Activated CD4-positive, alpha-beta memory T cell treated with anti-CD3 and anti-CD28 coated beads for 36 hours (primary cell): ENCODE data around the gene ARHGAP15. TPM values are rescaled to one million over a fixed set of nuclear protein-coding genes. Genes with fewer than 3 reads are reported as not detected.

Source experiments
- CTCF ChIA-PET: fragments of 350-600 bp; sonication (Branson Sonifier 250); formaldehyde crosslinking; loops from one replicate; lab custom pipeline; 2021; ENCODE audit warnings: antibody characterized with exemption, inconsistent platforms; lab: Charles Lee
- POLR2A ChIA-PET: fragments of 350-600 bp; sonication (Branson Sonifier 250); formaldehyde crosslinking; loops from one replicate; lab custom pipeline; 2021; ENCODE audit warnings: antibody characterized with exemption; lab: Charles Lee
- DNase-seq: peaks from one replicate; pipeline ENCODE4 v3.0.0-alpha.2; 2020
- H3K27ac Mint-ChIP-seq: one replicate; pipeline ENCODE4 v1.8.0; 2021; ENCODE audit warnings: mixed read lengths
- H3K27me3 Mint-ChIP-seq: one replicate; pipeline ENCODE4 v1.8.0; 2021; ENCODE audit warnings: mixed read lengths
- H3K36me3 Mint-ChIP-seq: one replicate; pipeline ENCODE4 v1.8.0; 2021; ENCODE audit warnings: mixed read lengths
- H3K4me1 Mint-ChIP-seq: one replicate; pipeline ENCODE4 v1.8.0; 2021; ENCODE audit warnings: low read depth, mixed read lengths
- H3K4me3 Mint-ChIP-seq: one replicate; pipeline ENCODE4 v1.8.0; 2021; ENCODE audit warnings: mild to moderate bottlenecking, mixed read lengths
- H3K9me3 Mint-ChIP-seq: one replicate; pipeline ENCODE4 v1.8.0; 2021; ENCODE audit warnings: mixed read lengths
- intact Hi-C: fragments of 100-400 bp; cut with micrococcal nuclease; formaldehyde crosslinking; loops from one replicate; pipeline ENCODE4 v1.15.1; 2023
- total RNA-seq, 2 experiments: library from RNA; stranded (reverse); gene quantifications; one replicate each; pipeline ENCODE4 v1.2.3, GENCODE V29; 2021

The ARHGAP15 gene
- total RNA-seq, 2 experiments from 2014 or later = 70.2 to 71.2 TPM

GRCh38 chr2:143710196-143710595 lies 581.0 kb downstream of the ARHGAP15 start:
- Mint-ChIP-seq H3K9me3 (peaks cover 26% of the 10 kb centered on the region), H3K27ac (no peak overlapping the region), H3K27me3 (no peaks in the 10 kb centered on the region), H3K36me3 (peaks cover 66% of the 10 kb centered on the region), H3K4me3 (no peak overlapping the region), H3K4me1 (peaks cover 21% of the 10 kb centered on the region)
- ChIA-PET POLR2A (no interaction called here), CTCF (no interaction called here)
- intact Hi-C loops = no loop called here
- DNase-seq = no peak

- intact Hi-C loops = no loop called here
- no peak for DNase-seq
- peaks cover 61% of the 10 kb centered on the region for H3K36me3 Mint-ChIP-seq
- H3K4me1 Mint-ChIP-seq = peaks cover 20% of the 10 kb centered on the region
- H3K9me3 Mint-ChIP-seq = peaks cover 26% of the 10 kb centered on the region
- no peak overlapping the region for H3K4me3 Mint-ChIP-seq
- no peaks in the 10 kb centered on the region for H3K27me3 Mint-ChIP-seq
- CTCF ChIA-PET = no interaction called here
- H3K27ac Mint-ChIP-seq = no peak overlapping the region
- POLR2A ChIA-PET = no interaction called here
These were observed 581.7 kb downstream of the ARHGAP15 start for GRCh38 chr2:143710879-143711278.

- Mint-ChIP-seq H3K4me1 (peaks cover 43% of the 10 kb centered on the region), H3K36me3 (peaks cover 43% of the 10 kb centered on the region), H3K27ac (no peak overlapping the region), H3K27me3 (no peaks in the 10 kb centered on the region), H3K9me3 (peaks cover 9% of the 10 kb centered on the region), H3K4me3 (no peak overlapping the region)
- ChIA-PET POLR2A (no interaction called here), CTCF (interaction anchor here (1.5 kb wide), 1 partner anchor 10 kb away, joined by 4 read pairs; no protein-coding TSS in a partner anchor)
- intact Hi-C loops = no loop called here
- no peak for DNase-seq
These were observed 587.3 kb downstream of the ARHGAP15 start for GRCh38 chr2:143716522-143716921.

- Mint-ChIP-seq H3K4me1 (peaks cover 43% of the 10 kb centered on the region), H3K27ac (no peak overlapping the region), H3K4me3 (no peak overlapping the region), H3K9me3 (peaks cover 4% of the 10 kb centered on the region), H3K27me3 (no peaks in the 10 kb centered on the region), H3K36me3 (peaks cover 38% of the 10 kb centered on the region)
- ChIA-PET CTCF (interaction anchor here (1.5 kb wide), 1 partner anchor 11 kb away, joined by 4 read pairs; no protein-coding TSS in a partner anchor), POLR2A (no interaction called here)
- DNase-seq = no peak
- intact Hi-C loops = no loop called here
These were observed 587.8 kb downstream of the ARHGAP15 start for GRCh38 chr2:143717053-143717452.

- no peak for DNase-seq
- Mint-ChIP-seq H3K9me3 (no peaks in the 10 kb centered on the region), H3K36me3 (peaks cover 32% of the 10 kb centered on the region), H3K4me3 (no peak overlapping the region), H3K27ac (no peak overlapping the region), H3K27me3 (no peaks in the 10 kb centered on the region), H3K4me1 (peaks cover 43% of the 10 kb centered on the region)
- POLR2A ChIA-PET = no interaction called here
- CTCF ChIA-PET = no interaction called here
- intact Hi-C loops = no loop called here
These were observed 588.4 kb downstream of the ARHGAP15 start for GRCh38 chr2:143717536-143718168.

- H3K27ac Mint-ChIP-seq = no peak overlapping the region
- CTCF ChIA-PET = no interaction called here
- DNase-seq = no peak
- intact Hi-C loops = no loop called here
- no peaks in the 10 kb centered on the region for H3K27me3 Mint-ChIP-seq
- POLR2A ChIA-PET = no interaction called here
- peaks cover 40% of the 10 kb centered on the region for H3K4me1 Mint-ChIP-seq
- H3K9me3 Mint-ChIP-seq = no peaks in the 10 kb centered on the region
- H3K36me3 Mint-ChIP-seq = peaks cover 25% of the 10 kb centered on the region
- H3K4me3 Mint-ChIP-seq = no peak overlapping the region
These were observed 589.5 kb downstream of the ARHGAP15 start for GRCh38 chr2:143718745-143719144.

- H3K4me1 Mint-ChIP-seq = peaks cover 44% of the 10 kb centered on the region
- H3K36me3 Mint-ChIP-seq = peaks cover 25% of the 10 kb centered on the region
- H3K4me3 Mint-ChIP-seq = no peak overlapping the region
- no peaks in the 10 kb centered on the region for H3K9me3 Mint-ChIP-seq
- no peak for DNase-seq
- intact Hi-C loops = no loop called here
- H3K27ac Mint-ChIP-seq = no peak overlapping the region
- CTCF ChIA-PET = no interaction called here
- H3K27me3 Mint-ChIP-seq = no peaks in the 10 kb centered on the region
- POLR2A ChIA-PET = no interaction called here
These were observed 590.2 kb downstream of the ARHGAP15 start for GRCh38 chr2:143719406-143719805.

- peaks cover 24% of the 10 kb centered on the region for H3K36me3 Mint-ChIP-seq
- H3K9me3 Mint-ChIP-seq = no peaks in the 10 kb centered on the region
- ChIA-PET POLR2A (no interaction called here), CTCF (no interaction called here)
- no peak overlapping the region for H3K4me3 Mint-ChIP-seq
- intact Hi-C loops = no loop called here
- DNase-seq = no peak
- no peaks in the 10 kb centered on the region for H3K27me3 Mint-ChIP-seq
- H3K4me1 Mint-ChIP-seq = peaks cover 41% of the 10 kb centered on the region
- H3K27ac Mint-ChIP-seq = no peak overlapping the region
These were observed 591.0 kb downstream of the ARHGAP15 start for GRCh38 chr2:143720095-143720664.

- intact Hi-C loops = no loop called here
- H3K36me3 Mint-ChIP-seq = peaks cover 9% of the 10 kb centered on the region
- H3K9me3 Mint-ChIP-seq = no peaks in the 10 kb centered on the region
- CTCF ChIA-PET = no interaction called here
- no peak overlapping the region for H3K27ac Mint-ChIP-seq
- H3K4me3 Mint-ChIP-seq = no peak overlapping the region
- H3K27me3 Mint-ChIP-seq = no peaks in the 10 kb centered on the region
- peaks cover 63% of the 10 kb centered on the region for H3K4me1 Mint-ChIP-seq
- DNase-seq = no peak
- POLR2A ChIA-PET = no interaction called here
These were observed 596.2 kb downstream of the ARHGAP15 start for GRCh38 chr2:143725400-143725799.

GRCh38 chr2:143726151-143726845 lies 597.1 kb downstream of the ARHGAP15 start:
- H3K27me3 Mint-ChIP-seq = no peaks in the 10 kb centered on the region
- H3K9me3 Mint-ChIP-seq = no peaks in the 10 kb centered on the region
- no peak overlapping the region for H3K27ac Mint-ChIP-seq
- intact Hi-C loops = no loop called here
- H3K4me3 Mint-ChIP-seq = no peak overlapping the region
- peaks cover 69% of the 10 kb centered on the region for H3K4me1 Mint-ChIP-seq
- ChIA-PET CTCF (no interaction called here), POLR2A (no interaction called here)
- DNase-seq = peak; percentile 14
- H3K36me3 Mint-ChIP-seq = peaks cover 6% of the 10 kb centered on the region

- Mint-ChIP-seq H3K4me1 (peaks cover 72% of the 10 kb centered on the region), H3K27ac (peak overlapping the region; percentile 31), H3K36me3 (peaks cover 5% of the 10 kb centered on the region), H3K9me3 (no peaks in the 10 kb centered on the region), H3K27me3 (no peaks in the 10 kb centered on the region), H3K4me3 (no peak overlapping the region)
- ChIA-PET POLR2A (interaction anchor here (1.6 kb wide), 1 partner anchor 29 kb away, joined by 5 read pairs; no protein-coding TSS in a partner anchor), CTCF (interaction anchor here (0.9 to 1.3 kb wide), 2 partner anchors 27 to 30 kb away, joined by 3 read pairs; no protein-coding TSS in a partner anchor)
- DNase-seq = peak; percentile 27
- intact Hi-C loops = no loop called here
These were observed 599.3 kb downstream of the ARHGAP15 start for GRCh38 chr2:143728498-143728897.

- peaks cover 8% of the 10 kb centered on the region for H3K36me3 Mint-ChIP-seq
These were observed 600.1 kb downstream of the ARHGAP15 start for GRCh38 chr2:143729296-143729814.

More at GRCh38 chr2:143729296-143729814, 600.1 kb downstream of the ARHGAP15 start:
- intact Hi-C loops = no loop called here
- ChIA-PET CTCF (interaction anchor here (0.7 to 1.3 kb wide), 3 partner anchors 28 to 217 kb away, joined by 3 read pairs; no protein-coding TSS in a partner anchor), POLR2A (interaction anchor here (1.1 to 2.4 kb wide), 4 partner anchors 25 to 73 kb away, joined by 4 to 7 read pairs (median 6); no protein-coding TSS in a partner anchor)
- H3K27ac Mint-ChIP-seq = peak overlapping the region; percentile 67
- no peaks in the 10 kb centered on the region for H3K9me3 Mint-ChIP-seq
- H3K4me1 Mint-ChIP-seq = peaks cover 66% of the 10 kb centered on the region
- no peak for DNase-seq
- no peak overlapping the region for H3K4me3 Mint-ChIP-seq
- no peaks in the 10 kb centered on the region for H3K27me3 Mint-ChIP-seq
